ENCODE measurements around the gene INSYN2B.

DNA sequence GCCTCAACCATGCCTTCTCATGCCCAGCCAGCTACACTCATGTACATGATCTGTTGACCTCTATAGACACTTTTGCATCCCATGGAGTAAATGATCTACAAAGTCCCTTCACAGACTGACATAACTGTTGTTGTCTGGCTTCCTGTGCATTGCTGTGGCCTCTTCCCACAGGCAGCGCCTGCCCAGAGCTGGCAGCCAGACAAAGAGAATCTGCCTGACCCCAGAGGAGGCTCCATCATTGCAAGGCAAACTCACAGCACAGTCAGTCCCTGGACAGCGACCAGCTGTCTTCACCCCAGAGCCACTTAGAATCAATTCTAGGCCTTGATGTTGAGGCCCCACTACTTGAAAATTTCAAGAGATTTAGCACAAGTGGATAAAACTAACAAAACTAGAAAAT, 65.5 kb downstream of the INSYN2B start:
- TF ChIP-seq SIX5 (IDR thresholded peaks at IDR 0.05; ENCODE audit: low read depth, low read length) (no peak), CREB1 (IDR thresholded peaks at IDR 0.05) (no peak), ASH2L (IDR thresholded peaks at IDR 0.05; ENCODE audit: low read length) (no peak)
